Kidney epithelial cell (primary cell): ENCODE results near the gene DPYD. TPM values are rescaled to one million over a fixed set of nuclear protein-coding genes. Genes with fewer than 3 reads are reported as not detected.

Experiments used
- DNase-seq: peaks from one replicate; pipeline ENCODE4 v3.0.0-alpha.2; 2010; ENCODE audit warnings: low read depth
- H3K27me3 ChIP-seq: 2 replicates; pipeline ENCODE4 v1.6.0; 2011; ENCODE audit warnings: low read length; ENCODE audit not compliant: control insufficient read depth, insufficient read depth
- H3K36me3 ChIP-seq: 2 replicates; pipeline ENCODE4 v1.5.1; 2011; ENCODE audit warnings: low read length; ENCODE audit not compliant: control insufficient read depth, insufficient read depth
- H3K4me3 ChIP-seq: 2 replicates; pipeline ENCODE4 v1.5.1; 2011; ENCODE audit warnings: low read depth, mild to moderate bottlenecking, control low read depth, low read length
- total RNA-seq: library from RNA; depleted of rRNA; stranded (reverse); fragments of >200 nt; gene quantifications from 2 replicates; pipeline ENCODE4 v1.2.3, GENCODE V29; 2015
- TF ChIP-seq, protein P1 (sequence below): IDR thresholded peaks from 2 replicates; pipeline ENCODE4 v1.5.1; 2011; ENCODE audit warnings: mild to moderate bottlenecking, moderate library complexity, low read length, control low read depth, inconsistent platforms; ENCODE audit not compliant: insufficient read depth, poor library complexity, severe bottlenecking

Gene DPYD
- total RNA-seq, 1 donor from 2014 or later = 1.6 TPM

DNA sequence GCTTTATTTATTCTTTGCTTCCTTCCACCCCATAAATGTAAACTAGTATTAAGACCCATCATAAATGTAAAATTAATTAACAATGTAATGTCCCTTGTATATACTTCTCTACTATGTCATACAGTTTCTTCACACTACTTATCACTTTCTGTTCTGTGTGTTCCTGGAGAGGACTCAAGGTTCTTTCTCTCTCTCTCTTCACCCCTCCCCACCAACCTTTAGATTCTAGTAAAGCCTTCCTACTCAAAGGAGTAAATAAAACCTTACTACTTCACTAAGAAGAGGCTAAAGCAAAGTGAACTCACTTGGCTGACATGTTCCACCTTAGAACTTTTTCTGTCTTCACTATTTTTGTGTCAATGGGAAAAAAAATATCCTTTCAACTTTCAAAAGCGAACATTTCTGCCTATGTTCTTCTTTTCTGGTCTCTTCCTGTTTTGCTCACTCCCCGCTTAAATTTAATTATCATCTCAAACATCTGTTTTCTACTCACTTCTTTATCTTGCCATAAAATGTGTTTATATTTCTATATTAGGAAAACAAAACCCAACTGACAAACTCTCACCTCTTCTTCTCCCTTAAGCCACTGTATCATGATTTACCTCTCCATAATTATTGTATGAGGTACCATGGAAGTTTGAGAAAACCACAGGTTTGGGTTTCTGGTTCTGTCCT is 260.3 kb downstream of the DPYD start:
- DNase-seq = no peak
- TF ChIP-seq, protein P1, sequence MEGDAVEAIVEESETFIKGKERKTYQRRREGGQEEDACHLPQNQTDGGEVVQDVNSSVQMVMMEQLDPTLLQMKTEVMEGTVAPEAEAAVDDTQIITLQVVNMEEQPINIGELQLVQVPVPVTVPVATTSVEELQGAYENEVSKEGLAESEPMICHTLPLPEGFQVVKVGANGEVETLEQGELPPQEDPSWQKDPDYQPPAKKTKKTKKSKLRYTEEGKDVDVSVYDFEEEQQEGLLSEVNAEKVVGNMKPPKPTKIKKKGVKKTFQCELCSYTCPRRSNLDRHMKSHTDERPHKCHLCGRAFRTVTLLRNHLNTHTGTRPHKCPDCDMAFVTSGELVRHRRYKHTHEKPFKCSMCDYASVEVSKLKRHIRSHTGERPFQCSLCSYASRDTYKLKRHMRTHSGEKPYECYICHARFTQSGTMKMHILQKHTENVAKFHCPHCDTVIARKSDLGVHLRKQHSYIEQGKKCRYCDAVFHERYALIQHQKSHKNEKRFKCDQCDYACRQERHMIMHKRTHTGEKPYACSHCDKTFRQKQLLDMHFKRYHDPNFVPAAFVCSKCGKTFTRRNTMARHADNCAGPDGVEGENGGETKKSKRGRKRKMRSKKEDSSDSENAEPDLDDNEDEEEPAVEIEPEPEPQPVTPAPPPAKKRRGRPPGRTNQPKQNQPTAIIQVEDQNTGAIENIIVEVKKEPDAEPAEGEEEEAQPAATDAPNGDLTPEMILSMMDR = no peak
- Histone ChIP-seq H3K27me3 (no peaks in the 10 kb centered on the region), H3K36me3 (no peaks in the 10 kb centered on the region), H3K4me3 (no peak overlapping the region)

DNA sequence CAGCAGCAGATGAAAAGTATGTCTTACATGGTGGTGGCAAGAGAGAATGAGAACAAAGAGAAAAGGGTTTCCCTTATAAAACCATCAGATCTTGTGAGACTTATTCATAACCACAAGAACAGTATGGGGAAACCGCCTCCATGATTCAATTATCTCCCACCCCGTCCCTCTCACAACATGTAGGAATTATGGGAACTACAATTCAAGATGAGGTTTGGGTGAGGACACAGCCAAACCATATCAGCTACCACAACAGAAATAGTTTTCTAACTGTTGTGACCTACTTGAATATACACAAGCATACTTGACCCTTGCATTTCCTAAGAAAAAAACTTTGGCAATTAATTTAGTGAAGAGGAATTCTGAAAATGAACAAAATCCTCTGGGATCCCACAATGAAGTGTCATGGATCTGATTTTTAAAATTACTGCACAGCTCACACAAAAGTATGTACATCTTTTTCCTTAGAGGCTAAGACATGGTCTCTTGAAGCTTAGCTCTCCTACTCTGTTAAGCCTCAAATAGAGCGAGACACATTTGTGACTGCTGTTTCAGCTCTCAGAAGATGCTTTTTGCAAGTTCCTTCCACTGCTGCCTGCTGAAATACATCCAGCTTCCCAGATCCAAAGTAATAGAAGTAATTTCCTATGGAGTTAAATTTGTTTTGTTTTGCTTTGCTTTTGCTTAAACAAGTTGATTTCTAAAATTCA is 265.8 kb downstream of the DPYD start:
- no peak for DNase-seq
- Histone ChIP-seq H3K27me3 (no peaks in the 10 kb centered on the region), H3K4me3 (no peak overlapping the region), H3K36me3 (no peaks in the 10 kb centered on the region)
- TF ChIP-seq, protein P1 = no peak

DNA sequence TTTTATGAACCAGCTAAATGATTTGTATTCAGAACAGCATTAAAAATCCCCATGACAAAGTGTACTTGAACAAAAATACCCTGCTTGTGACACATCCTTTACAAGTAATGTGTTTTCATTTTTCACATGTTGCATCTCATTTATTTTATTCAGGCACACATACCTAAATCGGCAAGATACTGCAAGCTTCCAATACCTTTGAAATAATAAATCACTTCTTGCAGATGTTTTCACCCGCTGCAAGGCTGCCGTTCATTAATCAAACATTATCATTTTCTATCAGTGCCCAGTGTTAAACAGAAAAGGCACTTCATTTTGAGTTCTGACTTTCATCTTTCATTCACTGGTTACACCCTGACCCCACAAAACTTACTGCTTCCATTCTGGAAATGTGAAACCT is 269.6 kb downstream of the DPYD start:
- H3K36me3 ChIP-seq = no peaks in the 10 kb centered on the region
- no peak overlapping the region for H3K4me3 ChIP-seq
- TF ChIP-seq, protein P1 = no peak
- no peaks in the 10 kb centered on the region for H3K27me3 ChIP-seq
- no peak for DNase-seq

DNA sequence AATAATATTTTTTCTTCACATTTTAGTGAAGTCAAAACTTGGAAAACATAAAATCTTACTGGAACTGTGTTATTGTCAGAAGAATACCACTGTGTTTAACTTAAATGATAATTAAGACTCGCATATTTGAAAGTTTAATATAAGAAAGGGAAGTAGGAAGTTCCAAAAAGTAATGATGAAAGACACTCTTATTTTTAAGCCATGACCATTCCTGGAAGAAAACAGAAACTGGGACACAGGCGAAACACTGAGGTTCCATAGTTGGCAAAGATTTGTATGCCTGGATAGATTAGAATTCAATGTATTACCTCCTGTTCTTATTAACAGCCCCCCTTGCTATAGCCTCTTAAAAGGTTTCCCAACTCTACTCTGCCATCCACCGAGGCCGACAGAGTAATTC is 271.2 kb downstream of the DPYD start:
- TF ChIP-seq, protein P1 = no peak

DNA sequence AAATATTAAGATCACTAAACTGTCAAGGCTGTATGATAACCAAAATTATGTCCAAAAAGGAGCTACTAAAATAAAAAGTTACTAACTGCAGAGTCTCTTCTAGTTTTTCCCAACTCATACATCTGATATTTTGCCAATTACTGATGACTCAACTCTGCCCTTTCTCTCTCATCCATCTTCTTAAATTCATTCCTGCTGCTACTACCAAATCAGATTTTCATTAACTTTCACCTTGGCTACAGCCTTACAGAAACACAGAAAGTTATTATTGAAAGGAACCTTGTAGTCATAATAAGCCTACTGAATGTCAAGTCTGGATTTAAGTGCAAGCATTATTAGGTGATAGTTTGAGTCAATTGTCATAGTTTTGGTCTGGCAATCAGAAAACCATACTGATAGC is 273.1 kb downstream of the DPYD start:
- DNase-seq = no peak
- no peaks in the 10 kb centered on the region for H3K27me3 ChIP-seq

More for the DNA sequence above, 271.2 kb downstream of the DPYD start:
- no peak overlapping the region for H3K4me3 ChIP-seq
- no peaks in the 10 kb centered on the region for H3K27me3 ChIP-seq
- no peak for DNase-seq
- H3K36me3 ChIP-seq = no peaks in the 10 kb centered on the region

More for the DNA sequence above, 273.1 kb downstream of the DPYD start:
- H3K4me3 ChIP-seq = no peak overlapping the region
- H3K36me3 ChIP-seq = no peaks in the 10 kb centered on the region
- TF ChIP-seq, protein P1 = no peak
